K562 (cell line): ENCODE results near the gene SDHAF3. TPM values are rescaled to one million over a fixed set of nuclear protein-coding genes. Genes with fewer than 3 reads are reported as not detected.

Experiments
- ASH1L ChIP-seq: fragments of 450-650 bp; IDR thresholded peaks from 2 replicates; pipeline ENCODE4 v1.6.1; 2018; ENCODE audit warnings: borderline replicate concordance, mild to moderate bottlenecking, low read depth; ENCODE audit not compliant: partially characterized antibody
- CC2D1A ChIP-seq: fragments of 450-650 bp; IDR thresholded peaks from 2 replicates; pipeline ENCODE4 v1.6.1; 2017; ENCODE audit warnings: mild to moderate bottlenecking
- E2F3 ChIP-seq: fragments of 250-450 bp; sonication (Bioruptor Pico); IDR thresholded peaks from 2 replicates; pipeline ENCODE4 v1.4.0; 2020; ENCODE audit warnings: mild to moderate bottlenecking
- HMGXB4 ChIP-seq: sonication (generic); formaldehyde crosslinking; IDR thresholded peaks from 2 replicates; pipeline ENCODE4 v1.8.1; 2023; ENCODE audit warnings: mild to moderate bottlenecking, missing genetic modification reagents
- NFE2L1 ChIP-seq: fragments of 450-650 bp; IDR thresholded peaks from 2 replicates; pipeline ENCODE4 v1.6.1; 2016; ENCODE audit warnings: missing genetic modification characterization, low read depth, mild to moderate bottlenecking, missing compliant biosample characterization, moderate library complexity, borderline replicate concordance
- NUFIP1 ChIP-seq: fragments of 450-650 bp; IDR thresholded peaks from 2 replicates; pipeline ENCODE4 v1.6.1; 2018; ENCODE audit not compliant: partially characterized antibody
- SIX5 ChIP-seq, 2 experiments: IDR thresholded peaks; 2 replicates each; pipeline ENCODE4 v1.6.1; 2011; ENCODE audit warnings: low read length in 2 of 2, borderline replicate concordance in 1 of 2, low read depth in 1 of 2, mild to moderate bottlenecking in 1 of 2, moderate library complexity in 1 of 2; ENCODE audit not compliant: insufficient read depth in 1 of 2
- SPI1 ChIP-seq: IDR thresholded peaks from 2 replicates; pipeline ENCODE4 v1.6.1; 2011; ENCODE audit warnings: low read depth, low read length, control low read depth, borderline replicate concordance
- SREBF1 ChIP-seq: fragments of 150-350 bp; IDR thresholded peaks from 2 replicates; pipeline ENCODE4 v1.6.1; 2014; ENCODE audit warnings: antibody characterized with exemption, low read depth, low read length, borderline replicate concordance
- STAT5A ChIP-seq: IDR thresholded peaks from 2 replicates; pipeline ENCODE4 v1.6.1; 2012; ENCODE audit warnings: low read length, inconsistent platforms, borderline replicate concordance
- TCFL5 ChIP-seq: fragments of 250-450 bp; sonication (Bioruptor Pico); conservative IDR thresholded peaks from 2 replicates; pipeline ENCODE4 v1.6.1; 2021; ENCODE audit warnings: mild to moderate bottlenecking, moderate library complexity, matching md5 sums
- ZFX ChIP-seq: sonication (generic); formaldehyde crosslinking; IDR thresholded peaks from 2 replicates; pipeline ENCODE4 v1.8.0; 2022; ENCODE audit warnings: mild to moderate bottlenecking, missing genetic modification reagents, moderate library complexity
- ZNF133 ChIP-seq: fragments of 250-450 bp; sonication (Bioruptor Pico); IDR thresholded peaks from 2 replicates; pipeline ENCODE4 v1.4.0; 2020; ENCODE audit warnings: mild to moderate bottlenecking
- ZNF444 ChIP-seq: fragments of 250-450 bp; sonication (Bioruptor Pico); IDR thresholded peaks from 2 replicates; pipeline ENCODE4 v1.4.0; 2020; ENCODE audit warnings: mild to moderate bottlenecking, moderate library complexity
- ZNF507 ChIP-seq: conservative IDR thresholded peaks from 2 replicates; pipeline ENCODE4 v1.6.1; 2017; ENCODE audit warnings: missing genetic modification characterization, missing compliant biosample characterization
- ZNF77 ChIP-seq: fragments of 250-450 bp; sonication (Bioruptor Pico); IDR thresholded peaks from 2 replicates; pipeline ENCODE4 v1.5.0; 2020
- polyA plus RNA-seq, 8 experiments: library from polyadenylated mRNA; depleted of rRNA in 4 of 8; stranded (reverse) in 5 of 8; unstranded in 3 of 8; fragments of >200 nt; fragmentation: Nextera tagmentation in 2 of 8; fragmentation: Illumina TruSeq in 1 of 8; extraction: Ambion mirVana in 2 of 8; extraction: Trizol in 1 of 8; gene quantifications; 2 replicates each; pipeline versions ENCODE4 v1.2.1 to v1.2.3, GENCODE V29; 2011 to 2014; ENCODE audit warnings: inconsistent platforms in 1 of 8, missing spikeins in 1 of 8
- total RNA-seq, 7 experiments: library from RNA; depleted of rRNA in 6 of 7; stranded (reverse); fragments of >200 nt in 6 of 7; fragmentation: Illumina TruSeq in 2 of 7; extraction: Trizol in 2 of 7; gene quantifications; 2 replicates each; pipeline versions ENCODE4 v1.2.1 to v1.2.3, GENCODE V29; 2011 to 2021; ENCODE audit warnings: low replicate concordance in 1 of 7
- TF ChIP-seq, protein P1 (sequence below): sonication (generic); formaldehyde crosslinking; IDR thresholded peaks from 2 replicates; pipeline ENCODE4 v1.8.1; 2023; ENCODE audit warnings: mild to moderate bottlenecking, missing genetic modification reagents
- TF ChIP-seq, protein P2 (sequence below): fragments of 150-350 bp; conservative IDR thresholded peaks from 2 replicates; pipeline ENCODE4 v1.6.1; 2014; ENCODE audit warnings: low read length

Gene SDHAF3
- total and polyA plus RNA-seq, 9 of the 15 experiments (the other 6 are each of a cell fraction or from before 2014, with no cell fraction given) = 51.5 to 403 (median 145) TPM

DNA sequence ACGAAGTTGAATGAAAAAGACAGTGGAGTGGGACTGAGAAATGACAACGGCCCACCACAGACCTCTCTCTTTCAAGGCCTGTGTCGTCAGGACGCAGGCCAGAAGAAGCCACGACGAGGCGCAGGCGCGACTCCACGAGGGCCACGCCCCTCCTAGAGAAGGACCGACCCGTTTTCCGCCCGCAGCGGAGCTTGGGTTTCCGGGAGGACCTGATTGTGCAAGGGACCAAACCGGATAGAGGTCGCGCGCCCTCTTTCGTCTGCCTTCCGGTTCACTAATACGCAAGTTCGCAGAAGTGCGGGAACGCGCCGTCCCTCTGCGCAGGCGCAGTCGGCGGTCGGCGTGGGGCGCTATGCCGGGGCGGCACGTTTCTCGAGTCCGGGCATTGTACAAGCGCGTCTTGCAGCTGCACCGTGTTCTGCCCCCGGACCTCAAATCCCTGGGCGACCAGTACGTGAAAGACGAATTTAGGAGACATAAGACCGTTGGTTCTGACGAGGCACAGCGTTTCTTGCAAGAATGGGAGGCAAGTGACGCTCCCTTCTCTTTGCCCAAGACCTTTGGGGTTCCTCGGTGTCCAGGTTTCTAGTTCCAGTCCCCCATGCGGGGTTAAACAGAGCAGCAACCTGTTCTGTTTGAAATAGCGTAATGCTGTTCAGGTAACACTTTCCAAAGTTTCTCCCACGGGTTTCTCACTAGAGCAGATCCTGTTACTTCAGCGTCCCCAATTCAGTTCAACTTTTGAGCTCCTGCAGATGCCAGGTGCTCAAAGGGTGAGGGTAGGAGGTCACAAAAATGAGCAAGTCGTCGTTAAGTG is at the start of gene SDHAF3 (continued):
- TF ChIP-seq NUFIP1 (peak; percentile 33), SPI1 (peak; percentile 15; the same call in 1 of the 2 replicates), SIX5 (IDR thresholded peaks at IDR 0.05; ENCODE audit: borderline replicate concordance in 1 of 2, insufficient read depth in 1 of 2, low read depth in 1 of 2, low read length in 2 of 2) (peak; percentile 58 to 69; a peak in 3 of 4 replicates), ZNF444 (no peak), E2F3 (no peak), ZNF77 (no peak), CC2D1A (0 out of 2 replicates have a peak, but pooled peaks have one; percentile 31), NFE2L1 (tag) (no peak), ASH1L (no peak), STAT5A (peak; percentile 25; the same call in 1 of the 2 replicates), SREBF1 (no peak), TCFL5 (CRISPR knock-in tag) (no peak), HMGXB4 (CRISPR knock-in tag) (0 out of 2 replicates have a peak, but pooled peaks have one; percentile 45), ZNF133 (CRISPR knock-in tag) (no peak), ZFX (CRISPR knock-in tag) (peak; percentile 97), ZNF507 (tag) (no peak)
- TF ChIP-seq, protein P1, sequence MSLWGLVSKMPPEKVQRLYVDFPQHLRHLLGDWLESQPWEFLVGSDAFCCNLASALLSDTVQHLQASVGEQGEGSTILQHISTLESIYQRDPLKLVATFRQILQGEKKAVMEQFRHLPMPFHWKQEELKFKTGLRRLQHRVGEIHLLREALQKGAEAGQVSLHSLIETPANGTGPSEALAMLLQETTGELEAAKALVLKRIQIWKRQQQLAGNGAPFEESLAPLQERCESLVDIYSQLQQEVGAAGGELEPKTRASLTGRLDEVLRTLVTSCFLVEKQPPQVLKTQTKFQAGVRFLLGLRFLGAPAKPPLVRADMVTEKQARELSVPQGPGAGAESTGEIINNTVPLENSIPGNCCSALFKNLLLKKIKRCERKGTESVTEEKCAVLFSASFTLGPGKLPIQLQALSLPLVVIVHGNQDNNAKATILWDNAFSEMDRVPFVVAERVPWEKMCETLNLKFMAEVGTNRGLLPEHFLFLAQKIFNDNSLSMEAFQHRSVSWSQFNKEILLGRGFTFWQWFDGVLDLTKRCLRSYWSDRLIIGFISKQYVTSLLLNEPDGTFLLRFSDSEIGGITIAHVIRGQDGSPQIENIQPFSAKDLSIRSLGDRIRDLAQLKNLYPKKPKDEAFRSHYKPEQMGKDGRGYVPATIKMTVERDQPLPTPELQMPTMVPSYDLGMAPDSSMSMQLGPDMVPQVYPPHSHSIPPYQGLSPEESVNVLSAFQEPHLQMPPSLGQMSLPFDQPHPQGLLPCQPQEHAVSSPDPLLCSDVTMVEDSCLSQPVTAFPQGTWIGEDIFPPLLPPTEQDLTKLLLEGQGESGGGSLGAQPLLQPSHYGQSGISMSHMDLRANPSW (CRISPR knock-in tag) = no peak
- TF ChIP-seq, protein P2, sequence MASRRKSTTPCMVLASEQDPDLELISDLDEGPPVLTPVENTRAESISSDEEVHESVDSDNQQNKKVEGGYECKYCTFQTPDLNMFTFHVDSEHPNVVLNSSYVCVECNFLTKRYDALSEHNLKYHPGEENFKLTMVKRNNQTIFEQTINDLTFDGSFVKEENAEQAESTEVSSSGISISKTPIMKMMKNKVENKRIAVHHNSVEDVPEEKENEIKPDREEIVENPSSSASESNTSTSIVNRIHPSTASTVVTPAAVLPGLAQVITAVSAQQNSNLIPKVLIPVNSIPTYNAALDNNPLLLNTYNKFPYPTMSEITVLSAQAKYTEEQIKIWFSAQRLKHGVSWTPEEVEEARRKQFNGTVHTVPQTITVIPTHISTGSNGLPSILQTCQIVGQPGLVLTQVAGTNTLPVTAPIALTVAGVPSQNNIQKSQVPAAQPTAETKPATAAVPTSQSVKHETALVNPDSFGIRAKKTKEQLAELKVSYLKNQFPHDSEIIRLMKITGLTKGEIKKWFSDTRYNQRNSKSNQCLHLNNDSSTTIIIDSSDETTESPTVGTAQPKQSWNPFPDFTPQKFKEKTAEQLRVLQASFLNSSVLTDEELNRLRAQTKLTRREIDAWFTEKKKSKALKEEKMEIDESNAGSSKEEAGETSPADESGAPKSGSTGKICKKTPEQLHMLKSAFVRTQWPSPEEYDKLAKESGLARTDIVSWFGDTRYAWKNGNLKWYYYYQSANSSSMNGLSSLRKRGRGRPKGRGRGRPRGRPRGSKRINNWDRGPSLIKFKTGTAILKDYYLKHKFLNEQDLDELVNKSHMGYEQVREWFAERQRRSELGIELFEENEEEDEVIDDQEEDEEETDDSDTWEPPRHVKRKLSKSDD = peak; percentile 84
